ENCODE measurements around the gene TLK1.
A peak's percentile ranks its signal among the peaks of the same experiment; 100 is the strongest.

TLK1 gene

DNA sequence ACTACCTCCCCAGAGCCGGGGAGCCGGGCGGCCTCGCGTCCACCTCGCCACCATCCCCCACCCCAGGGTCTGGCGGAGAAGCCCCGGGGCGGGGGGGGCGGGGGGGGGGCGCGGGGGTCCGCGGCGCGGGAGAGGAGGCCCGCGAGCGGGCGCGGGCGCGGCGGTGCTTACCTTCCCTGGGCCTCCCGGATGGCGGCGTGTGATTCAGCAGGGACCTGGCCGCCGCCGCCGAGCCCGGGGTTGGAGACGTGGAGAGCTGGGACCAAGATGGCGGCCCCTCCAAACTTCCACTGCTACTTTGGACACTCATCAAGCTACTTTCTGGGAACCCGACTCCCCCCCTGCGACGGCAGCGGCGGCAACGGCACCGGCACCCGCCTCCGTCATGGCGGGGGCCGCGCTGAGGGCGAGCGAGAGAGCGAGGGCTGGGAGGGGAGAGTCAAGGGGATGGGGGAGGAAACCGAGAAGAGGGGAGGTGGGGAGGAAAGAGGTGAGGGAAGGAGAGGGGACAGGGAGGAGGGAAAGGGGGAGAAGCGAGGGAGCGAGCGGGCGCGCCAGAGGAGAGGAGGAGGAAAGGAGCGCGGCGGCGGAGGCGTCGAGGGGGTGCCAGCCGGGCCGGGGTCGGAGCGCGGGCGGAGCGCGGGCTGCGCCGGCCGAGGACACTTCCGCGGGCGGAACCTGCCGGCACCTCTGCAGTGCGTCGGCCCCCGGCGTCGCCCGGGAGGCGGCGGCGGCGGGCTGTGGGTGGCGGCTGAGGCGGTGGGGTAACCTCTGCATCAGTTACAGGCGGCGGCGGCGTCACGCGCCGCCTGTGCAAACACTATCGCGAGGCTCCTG lies at the start of gene TLK1:
Gene TLK1, minus strand, starts transcription at position 775 of the 837 bp plus-strand sequence. Its CDS starts 465 bp downstream, at position 310.
- DNase-seq (ENCODE audit: low read depth): peak; percentile 73

DNA sequence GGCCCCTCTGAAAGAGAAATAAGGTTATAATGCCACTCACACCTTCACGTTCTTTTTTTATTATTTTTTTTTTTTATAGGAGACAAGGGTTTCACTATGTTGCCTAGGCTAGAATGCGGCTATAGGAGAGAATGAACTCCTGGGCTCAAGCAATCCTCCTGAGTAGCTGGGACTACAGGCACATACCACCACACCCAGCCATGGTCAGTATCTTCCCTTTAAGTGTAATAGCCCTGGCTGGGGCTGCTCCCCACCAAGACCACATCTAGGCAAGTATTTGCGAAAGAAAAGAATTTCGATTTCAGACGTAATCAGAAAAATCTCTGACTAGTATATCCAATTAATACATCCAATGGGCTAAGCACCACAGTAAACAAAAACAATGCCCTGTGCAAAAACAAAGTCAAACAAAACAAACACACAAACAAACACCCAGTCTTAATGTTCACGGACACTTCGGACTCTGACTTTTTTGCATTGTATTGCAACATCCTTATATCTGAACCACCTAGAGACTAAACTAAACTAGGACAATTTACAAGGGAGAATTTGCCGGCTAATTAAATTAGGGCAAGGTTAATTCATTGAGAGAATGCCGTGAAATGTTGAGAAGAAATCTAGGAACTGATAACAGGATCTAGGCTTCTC lies 49.6 kb upstream of the TLK1 start:
- no peak for DNase-seq (ENCODE audit: low read depth)

DNA sequence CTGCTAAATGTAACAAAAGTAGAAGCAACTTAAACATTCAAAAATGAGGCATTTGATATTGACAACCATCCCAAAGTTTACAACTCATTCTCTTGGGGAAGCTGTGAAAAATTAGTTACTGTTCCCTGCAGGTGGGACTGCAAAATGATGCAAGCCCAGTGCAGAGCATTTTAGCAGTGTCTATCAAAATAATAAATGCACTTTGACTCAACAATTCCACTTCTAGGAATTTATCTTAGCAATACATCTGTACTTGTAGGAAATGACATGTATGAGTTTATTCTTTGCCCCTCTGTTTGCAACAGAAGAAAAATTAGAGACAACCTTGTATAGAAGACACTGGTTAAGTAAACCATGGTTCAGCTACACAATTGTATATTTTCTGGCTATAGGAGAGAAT lies 48.0 kb upstream of the TLK1 start:
- DNase-seq (ENCODE audit: low read depth): no peak

DNA sequence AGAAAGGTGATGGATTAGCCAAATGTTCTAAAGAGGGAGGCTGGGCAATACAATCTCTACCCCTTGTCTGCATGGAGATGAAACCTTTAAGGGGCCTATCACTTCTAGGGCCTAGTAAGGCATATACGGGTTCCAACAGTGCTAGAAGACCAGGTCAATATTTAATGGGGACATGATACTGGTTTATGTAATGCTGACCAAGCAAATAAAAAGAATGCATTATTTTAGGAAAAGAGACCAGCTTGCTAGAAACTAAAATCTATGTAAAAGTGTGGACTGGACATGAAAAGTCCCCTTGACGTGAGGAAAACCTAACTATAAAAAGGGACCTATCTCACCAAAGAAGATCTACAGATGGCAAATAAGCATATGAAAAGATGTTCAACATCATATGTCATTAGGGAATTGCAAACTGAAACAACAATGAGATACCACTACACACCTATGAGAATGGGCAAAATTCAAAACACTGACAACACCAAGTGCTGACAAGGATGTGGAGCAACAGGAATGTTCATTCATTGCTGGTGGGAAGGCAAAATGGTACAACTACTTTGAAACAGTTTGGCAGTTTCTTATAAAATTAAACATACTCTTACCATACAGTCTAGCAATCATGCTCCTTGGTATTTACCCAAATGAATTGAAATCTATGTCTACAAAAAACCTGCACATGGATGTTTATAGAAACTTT lies 45.9 kb upstream of the TLK1 start:
- no peak for DNase-seq (ENCODE audit: low read depth)

DNA sequence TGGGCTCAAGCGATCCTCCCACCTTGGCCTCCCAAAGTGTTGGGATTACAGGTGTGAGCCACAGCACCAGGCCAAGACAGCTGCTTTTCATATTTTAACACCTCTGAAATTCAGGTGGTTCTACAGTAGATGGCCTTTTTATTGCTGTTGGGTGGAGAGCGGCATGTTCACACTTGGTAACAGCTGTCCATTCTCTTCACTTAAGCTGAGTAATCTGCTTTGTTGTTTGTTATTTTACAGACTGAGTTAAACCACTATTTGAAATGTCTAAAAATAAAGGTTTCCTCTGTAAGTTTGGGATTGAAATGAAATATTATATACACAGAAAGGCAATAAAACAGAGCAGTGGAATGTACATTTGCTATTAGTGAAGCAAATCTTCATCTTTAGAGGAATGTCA lies 44.9 kb upstream of the TLK1 start:
- DNase-seq (ENCODE audit: low read depth): no peak

DNA sequence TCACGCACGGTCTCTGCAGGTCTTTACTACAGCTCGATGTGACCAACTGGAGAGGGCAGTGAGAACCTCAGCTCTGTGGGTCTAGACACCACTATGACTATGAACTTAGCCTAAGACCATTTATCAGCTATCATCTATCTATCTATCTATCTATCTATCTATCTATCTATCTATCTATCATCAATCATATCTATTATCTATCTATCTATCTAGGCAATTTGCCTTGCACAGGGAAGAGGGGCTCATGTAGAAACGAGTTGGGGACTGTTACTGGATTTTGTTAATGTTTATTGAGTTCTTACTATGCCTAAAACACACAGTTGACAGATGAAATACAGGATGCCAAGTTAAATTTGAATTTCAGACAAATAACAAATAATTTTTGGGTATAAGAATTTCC lies 41.1 kb upstream of the TLK1 start:
- no peak for DNase-seq (ENCODE audit: low read depth)

DNA sequence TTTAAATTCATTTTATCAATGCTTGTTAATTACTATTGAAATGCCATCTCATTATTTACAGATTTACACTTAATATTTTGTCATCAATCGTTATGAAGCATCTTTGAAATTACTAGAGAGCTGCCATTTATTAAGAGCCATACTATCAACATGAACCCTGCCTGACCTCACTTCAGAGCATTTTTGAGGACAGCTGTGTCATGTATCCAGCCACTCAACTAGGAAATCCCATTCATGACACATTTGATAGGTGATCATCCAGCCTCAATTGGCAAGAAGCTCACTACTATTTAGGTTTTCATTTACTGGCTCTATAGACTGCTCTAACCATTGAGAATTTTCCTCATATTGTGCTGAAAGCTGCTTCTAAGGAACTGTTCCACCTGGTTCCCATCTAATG lies 40.6 kb upstream of the TLK1 start:
- DNase-seq (ENCODE audit: low read depth): no peak

DNA sequence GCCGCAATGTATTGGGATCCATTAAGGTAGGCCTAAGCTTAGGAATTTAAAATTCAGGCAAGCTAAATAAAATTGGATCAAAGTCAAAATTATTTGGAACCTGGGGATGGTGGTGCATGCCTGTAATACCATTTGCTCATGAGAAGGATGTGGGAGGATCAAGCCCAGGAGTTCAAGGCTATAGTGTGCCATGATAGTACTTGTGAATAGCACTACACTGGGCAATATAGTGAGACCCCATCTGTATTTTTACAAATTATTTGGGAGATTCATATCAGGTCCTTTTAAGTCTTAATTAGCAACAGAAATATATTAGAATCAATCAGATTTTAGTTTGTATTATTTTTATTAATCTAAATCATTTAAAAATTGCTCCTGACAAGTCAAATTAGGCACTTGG lies 39.8 kb upstream of the TLK1 start:
- DNase-seq (ENCODE audit: low read depth): no peak

DNA sequence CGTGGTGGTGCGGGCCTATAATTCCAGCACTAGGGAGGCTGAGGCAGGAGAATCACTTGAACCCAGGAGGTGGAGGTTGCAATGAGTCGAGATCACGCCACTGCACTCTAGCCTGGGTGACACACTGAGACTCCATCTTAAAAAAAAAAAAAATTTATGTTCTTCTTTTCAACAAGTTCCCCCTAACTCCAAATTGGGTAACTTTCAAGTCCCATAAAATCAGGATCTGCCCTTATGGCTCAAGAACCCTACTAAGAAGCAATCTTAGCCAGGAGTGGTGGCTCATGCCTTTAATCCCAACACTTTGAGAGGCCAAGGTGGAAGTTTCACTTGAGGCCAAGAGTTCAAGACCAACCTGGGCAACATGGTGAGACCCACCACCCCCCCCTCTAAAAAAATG lies 30.3 kb upstream of the TLK1 start:
- DNase-seq (ENCODE audit: low read depth): no peak

DNA sequence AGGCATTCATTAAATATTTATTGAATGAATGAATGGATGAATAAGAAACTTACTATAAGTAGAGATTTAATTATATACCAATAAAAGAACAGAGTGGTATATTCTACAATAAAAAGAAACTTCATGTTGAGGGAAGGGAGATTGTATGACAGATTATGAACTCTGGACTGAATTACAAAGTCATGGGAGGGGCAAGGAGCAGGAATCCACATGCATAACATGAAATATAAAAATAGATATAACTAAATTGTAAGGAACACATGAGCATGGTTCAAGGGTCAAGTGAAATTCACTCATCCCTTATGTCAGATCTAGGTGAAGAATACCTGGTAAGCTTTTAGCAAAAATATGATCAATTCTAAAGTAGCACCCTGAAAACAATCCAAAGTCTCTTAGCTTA lies 27.1 kb upstream of the TLK1 start:
- DNase-seq (ENCODE audit: low read depth): no peak

DNA sequence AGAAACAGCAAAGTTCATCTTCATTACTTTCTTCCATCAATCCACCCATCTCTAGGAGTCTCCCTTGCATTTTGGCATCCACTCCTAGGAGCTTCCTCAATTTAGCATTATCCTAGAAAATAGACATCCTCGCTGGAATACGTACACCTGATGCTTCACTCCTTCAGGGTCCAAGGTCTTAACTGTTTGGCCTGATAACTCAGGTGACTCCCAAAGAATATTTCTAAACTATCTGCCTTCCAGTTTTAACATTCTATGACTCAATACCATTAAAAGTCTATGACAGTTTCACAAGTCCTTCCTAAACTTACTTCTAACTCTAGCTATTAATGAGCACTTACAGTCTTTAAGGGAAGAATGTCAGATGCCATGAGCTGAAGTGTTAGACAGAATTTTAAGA lies 26.5 kb upstream of the TLK1 start:
- no peak for DNase-seq (ENCODE audit: low read depth)

DNA sequence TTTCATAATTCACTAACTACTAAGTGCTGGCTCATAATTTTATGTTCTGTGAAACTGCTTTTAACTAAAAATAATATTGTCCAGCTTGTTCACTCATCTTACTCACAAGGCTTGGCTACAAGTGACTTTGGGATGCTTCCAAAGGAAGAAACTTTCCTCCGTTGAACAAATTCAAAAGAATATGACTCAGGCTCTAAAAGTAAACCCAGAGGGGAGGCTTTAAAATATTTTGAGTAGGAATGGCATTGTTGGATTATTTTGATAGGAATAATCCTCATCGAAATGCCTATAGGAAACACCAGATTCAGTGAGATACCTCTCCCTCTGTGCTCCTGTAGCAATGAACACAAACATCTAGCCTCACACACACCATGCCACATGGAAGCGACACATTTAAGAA lies 25.2 kb upstream of the TLK1 start:
- no peak for DNase-seq (ENCODE audit: low read depth)

DNA sequence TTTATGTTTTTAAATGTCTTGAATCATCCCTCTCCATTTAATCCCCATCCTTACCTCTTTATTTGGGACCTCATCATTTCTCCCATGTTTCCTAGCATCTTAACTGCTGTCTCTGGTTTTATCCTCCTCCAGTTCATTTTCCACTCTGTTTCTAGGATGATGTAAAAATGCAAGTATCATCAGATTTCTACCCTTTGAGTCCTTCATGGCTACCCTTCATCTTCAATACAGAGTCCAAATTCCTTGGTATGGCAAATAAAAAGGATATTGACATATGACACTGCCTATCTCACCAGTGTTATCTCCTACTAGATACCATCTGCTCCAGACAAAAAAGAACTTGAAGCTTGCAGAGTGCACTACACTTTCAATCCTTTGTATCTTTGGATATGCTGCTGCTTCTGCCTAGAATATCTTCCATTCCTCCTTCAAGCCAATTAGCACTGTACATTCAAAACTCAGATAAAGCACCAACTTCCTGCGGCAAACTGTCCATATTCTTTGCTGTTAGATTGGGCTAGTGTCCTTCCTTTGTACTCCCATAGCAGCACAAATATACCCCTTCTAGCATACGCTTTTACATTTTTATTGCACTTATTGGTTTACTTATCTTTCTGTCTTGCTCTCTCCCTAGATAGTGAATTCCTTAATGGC lies 24.6 kb upstream of the TLK1 start:
- DNase-seq (ENCODE audit: low read depth): no peak

DNA sequence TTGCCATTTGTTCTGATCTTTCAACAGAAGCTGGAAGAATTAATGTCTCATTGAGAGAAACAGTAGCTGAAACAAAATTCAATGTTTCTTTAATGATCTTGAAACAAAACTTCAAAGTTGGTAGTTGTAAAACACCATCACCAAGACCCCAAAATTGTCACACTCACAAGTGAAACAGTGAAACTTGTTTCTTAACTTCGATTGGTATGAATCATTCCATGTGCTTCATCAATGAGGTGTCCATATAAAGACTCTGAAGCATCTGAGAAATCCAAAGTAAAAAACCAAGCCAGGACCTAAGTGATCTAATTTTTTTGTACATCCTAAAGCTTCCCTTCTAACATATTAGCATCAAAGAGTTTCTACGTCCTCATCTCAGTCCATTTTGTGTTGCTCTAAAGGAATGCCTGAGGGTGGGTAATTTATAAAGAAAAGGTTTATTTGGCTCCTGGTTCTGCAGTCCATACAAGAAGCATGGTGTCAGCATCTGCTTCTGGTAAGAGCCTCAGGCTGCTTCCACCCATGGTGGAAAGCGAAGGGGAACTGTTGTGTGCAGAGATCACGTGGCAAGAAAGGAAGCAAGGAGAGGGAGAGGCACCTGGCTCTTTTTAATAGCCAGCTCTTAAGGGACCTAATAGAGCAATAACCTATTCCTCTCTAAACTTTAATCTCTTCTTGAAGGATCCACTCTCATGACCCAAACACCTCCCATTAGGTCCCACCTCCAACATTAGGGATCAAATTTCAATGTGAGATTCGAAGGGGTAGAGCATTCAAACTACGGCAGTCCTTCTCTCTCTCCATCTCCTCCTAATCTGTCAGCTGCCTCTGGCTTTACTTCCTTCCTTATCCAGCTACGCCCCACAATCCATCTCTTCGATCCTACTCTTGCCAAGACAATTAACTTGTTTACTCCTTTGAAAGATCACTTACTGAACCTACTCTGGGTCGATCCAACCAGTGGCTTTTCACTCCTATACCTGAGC lies 20.7 kb upstream of the TLK1 start:
- DNase-seq (ENCODE audit: low read depth): no peak

DNA sequence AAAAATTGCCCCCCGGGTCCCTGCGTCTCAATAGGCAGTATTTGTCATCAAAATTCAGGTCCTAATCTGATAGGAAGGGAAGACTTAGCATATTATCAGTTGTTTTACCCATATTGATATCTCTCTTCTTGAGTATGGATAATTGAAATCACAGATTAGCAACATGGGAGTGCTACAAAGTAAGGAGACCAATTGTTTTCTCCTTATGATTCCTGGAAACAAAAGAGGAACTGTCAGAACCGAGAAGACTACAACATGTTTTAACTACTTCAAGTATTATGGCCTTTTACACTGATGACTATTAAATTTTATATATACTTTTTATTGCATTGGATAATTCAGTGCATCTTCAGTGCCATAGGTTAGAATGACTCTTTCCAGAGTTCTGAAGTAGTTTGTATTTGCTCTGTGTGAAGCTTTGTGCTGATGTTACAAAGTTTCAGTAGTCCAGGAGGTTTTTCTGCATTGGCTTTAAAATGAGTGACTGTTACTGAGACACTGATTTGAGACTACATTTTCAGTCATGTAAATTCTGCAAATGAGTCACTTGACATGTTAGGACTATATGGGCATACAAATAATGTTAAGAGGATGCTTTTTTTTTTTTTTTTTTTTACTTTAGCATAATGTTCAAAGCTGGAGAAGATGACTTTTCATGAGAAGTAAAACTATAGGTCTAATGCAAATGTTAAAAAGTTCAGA lies 19.7 kb upstream of the TLK1 start:
- DNase-seq (ENCODE audit: low read depth): no peak

DNA sequence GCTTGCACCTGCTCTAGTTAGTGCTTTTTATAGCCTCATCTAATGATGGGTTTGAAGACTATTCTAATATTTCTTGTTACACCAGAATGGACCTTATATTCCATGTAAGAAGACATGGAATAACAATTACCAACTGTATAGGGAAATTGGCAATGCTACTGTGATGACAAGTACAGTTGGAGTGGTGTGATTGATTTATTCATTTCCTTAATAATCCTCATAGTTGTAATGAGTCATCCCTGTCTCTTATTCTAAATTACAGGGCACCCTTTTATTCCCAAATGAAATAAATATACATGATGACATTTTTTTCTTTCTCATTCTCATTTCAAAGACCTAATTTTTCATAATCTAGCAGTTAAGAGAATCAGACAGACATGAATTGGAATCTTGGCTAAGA lies 18.3 kb upstream of the TLK1 start:
- DNase-seq (ENCODE audit: low read depth): no peak

DNA sequence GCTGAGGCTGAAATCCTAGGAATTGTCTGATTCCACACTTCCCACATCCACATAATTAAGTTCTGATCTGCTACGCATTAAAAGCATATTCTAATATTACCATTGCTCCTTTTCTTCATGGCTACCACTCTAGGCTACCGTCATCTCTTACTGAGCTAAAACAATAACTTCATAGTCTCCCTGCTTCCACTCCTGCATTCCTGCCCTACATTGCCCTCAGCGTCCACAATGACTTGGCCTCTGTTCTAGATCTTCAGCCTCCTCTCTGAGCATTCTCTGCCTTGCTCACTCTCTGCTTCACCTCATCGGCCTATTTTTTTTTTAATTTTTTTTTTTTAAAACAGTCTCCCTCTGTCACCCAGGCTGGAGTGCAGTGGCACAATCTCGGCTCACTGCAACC lies 15.8 kb upstream of the TLK1 start:
- no peak for DNase-seq (ENCODE audit: low read depth)

DNA sequence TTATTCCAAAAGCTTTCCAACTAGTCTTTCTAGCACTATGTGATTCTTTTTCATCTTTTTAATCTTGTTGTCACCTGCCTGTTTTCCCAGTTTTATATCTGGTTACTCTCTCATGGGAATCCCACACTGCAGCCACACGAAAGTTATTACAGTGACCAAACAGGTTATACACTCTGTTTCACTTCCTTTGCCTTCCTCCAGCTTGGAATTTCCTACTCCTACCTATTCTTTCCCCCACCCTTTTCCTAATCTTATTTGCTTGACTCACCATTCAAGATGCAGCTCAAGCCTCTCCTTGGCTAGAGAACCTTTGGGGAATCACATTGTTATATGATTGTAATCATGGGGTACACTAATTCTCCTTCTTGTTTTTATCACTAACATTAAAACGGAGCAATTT lies 13.4 kb upstream of the TLK1 start:
- no peak for DNase-seq (ENCODE audit: low read depth)

DNA sequence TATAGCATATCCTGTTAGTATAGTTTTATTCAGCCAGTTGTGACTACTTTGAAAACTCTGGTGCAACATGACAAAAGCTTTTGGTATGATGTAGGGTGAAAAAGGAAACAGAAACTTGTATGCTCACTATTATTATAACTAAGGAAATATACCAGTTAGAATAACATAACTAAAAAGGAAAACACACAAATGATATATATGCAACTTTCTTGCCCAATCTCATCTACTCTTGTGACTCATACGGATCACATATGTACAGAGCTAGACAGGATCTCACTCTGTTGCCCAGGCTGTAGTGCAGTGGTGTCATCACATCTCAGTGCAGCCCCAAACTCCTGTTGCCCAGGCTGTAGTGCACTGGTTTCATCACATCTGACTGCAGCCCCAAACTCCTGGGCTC lies 12.4 kb upstream of the TLK1 start:
- DNase-seq (ENCODE audit: low read depth): no peak

DNA sequence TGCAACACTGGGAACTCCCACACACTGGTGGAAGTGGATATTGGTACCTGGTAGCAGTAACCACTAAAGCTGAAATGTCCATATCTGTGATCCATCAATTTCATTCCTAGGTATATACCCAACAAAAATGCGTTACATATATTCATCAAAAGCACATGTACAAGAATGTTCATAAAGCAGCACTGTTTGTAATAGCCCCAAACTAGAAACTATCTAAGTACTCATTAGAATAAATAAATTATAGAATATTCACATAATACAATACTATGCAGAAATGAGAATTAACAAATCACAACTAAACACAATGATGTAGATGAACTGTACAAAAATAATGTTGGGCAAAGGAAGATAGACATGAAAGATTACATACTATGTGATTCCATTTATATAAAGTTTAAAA lies 11.1 kb upstream of the TLK1 start:
- DNase-seq (ENCODE audit: low read depth): no peak

DNA sequence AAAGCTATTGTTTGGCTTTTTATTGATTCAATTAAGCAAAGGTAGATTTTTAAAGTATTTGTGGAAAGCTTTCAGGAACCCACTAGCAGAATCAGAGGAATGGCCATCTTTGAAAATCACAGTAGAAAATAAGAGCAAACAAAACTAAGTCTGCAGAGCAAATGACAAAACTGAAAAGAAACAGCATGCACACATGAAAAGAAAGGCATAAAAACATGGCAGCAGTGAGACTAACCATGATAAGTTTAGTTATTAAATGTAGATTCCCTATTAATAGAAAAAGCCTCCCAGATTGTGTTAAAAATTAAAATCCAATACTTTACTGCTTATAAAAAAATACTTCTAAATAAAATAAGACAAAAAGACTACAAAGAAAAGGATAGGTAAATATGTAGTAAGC lies 9.1 kb upstream of the TLK1 start:
- DNase-seq (ENCODE audit: low read depth): no peak
